Brain pericyte (primary cell): Measurements from ENCODE around the gene MLH3.

Experiments
- DNase-seq: peaks from one replicate; pipeline ENCODE4 v3.0.0-alpha.2; 2012; ENCODE audit warnings: low read depth, low spot score

MLH3 gene

DNA sequence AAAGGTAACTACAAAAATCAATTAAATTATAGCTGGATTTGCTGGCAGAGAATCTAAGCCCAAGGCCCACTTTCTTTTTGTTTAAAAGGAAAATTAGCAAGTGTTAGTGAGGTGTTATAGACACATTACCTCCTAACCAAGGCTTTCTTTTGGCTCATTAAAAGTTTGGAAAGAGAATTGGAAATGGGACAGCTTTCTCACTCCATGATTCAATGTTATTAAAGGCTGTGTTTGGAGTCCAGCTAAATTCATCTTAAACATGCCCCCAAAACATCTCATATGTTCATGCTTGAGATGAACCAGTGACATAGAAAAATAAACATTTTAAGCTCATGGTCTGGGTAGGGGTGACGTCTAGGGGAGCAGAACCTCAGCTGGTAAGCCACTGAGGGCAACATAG lies 82.5 kb downstream of the MLH3 start:
- DNase-seq = no peak

DNA sequence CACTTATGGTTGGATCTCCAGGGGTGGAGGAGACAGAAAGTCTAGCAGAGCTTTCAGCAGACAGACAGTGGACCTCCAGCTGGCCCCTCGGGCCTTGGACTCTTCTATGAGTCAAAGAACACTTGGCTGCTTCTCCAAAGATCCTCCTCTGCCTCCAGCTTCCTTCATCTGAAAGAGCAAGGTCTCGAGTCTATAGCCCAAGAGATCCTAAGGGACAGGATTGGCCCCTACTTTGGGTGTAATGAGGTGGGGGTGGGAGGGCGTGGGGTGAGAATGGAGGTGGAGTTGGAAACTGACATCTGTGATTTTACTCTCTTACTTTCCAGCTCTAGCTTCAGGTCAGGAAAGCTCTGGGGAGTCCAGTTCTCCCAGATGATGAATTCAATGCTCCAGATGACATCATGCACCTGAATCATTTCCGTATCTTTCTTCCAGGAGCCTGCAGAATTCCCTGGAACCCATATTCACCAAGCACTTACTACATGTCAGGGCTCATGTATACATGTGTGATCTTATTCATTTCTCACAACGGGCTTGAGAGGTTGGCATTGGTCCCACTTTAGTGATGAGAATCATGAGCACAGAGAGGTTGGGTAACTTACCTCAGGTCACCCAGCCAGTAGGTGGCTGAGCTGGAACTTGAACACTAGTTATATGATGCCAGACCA lies 85.6 kb downstream of the MLH3 start:
- no peak for DNase-seq

DNA sequence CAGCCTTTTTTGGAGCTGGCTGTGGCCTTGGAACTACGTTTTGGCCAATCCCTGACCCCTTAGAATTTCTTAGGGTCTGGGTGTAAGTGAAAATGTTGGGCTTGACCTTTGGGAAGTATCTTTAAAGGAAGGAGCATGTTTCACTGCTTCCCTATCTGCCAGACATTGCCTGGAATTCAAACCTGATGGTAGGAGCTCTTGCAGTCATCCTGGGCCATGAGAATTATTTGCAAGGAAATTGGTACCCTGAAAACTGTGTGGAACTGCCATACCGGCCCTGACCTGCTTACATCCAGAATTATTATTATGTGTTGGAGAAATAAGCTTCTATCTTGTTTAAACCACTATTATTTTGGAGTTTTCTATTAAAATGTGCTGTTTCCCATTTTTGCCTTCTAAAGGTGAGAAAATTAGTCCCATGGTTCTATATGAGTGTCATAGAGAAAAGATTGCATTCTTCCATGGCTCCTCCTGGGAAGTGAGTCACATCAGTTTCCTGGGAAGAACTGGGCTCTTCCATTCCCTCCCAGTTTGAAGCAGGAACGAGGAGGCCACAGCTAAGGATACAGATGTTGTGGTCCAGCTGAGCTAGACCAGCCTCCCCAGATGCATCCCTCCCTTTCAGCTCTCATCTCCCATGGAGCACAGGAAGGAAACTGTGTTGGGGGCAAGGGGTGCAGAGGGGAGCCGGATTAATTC lies 86.3 kb downstream of the MLH3 start:
- DNase-seq = no peak
